ENCODE measurements around the gene TMEM181.

DNA sequence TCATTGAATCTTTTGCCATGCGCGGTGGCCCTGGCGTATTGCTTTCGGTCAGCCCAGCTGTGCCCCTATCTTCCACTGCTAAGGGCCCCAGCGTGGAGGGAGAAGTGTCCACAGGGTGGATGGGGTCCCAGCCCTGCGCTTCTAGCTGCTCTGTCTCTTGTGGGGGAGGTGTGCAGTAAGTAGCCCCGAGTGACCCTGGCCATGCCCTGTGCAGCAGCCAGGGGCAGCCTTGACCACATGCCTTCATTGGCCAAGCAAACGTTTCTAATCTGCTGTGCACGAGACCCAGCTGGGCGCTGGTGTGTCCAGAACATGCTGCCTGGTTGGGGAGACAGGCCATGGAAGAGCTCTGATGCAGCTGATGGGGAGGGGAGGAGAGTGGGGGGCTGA, 13.6 kb downstream of the TMEM181 start:
- no peak for TF ChIP-seq POLR2A (IDR thresholded peaks at IDR 0.05; ENCODE audit: low read depth, low read length)
- no peak for TF ChIP-seq POLR2AphosphoS5 (IDR thresholded peaks at IDR 0.05; ENCODE audit: low read depth, low read length)
- no peak for TF ChIP-seq TAF1 (IDR thresholded peaks at IDR 0.05; ENCODE audit: low read depth, low read length)
- no peak for TF ChIP-seq SPI1 (IDR thresholded peaks at IDR 0.05; ENCODE audit: low read depth, low read length)
